ENCODE data around the gene DOCK9.

DNA sequence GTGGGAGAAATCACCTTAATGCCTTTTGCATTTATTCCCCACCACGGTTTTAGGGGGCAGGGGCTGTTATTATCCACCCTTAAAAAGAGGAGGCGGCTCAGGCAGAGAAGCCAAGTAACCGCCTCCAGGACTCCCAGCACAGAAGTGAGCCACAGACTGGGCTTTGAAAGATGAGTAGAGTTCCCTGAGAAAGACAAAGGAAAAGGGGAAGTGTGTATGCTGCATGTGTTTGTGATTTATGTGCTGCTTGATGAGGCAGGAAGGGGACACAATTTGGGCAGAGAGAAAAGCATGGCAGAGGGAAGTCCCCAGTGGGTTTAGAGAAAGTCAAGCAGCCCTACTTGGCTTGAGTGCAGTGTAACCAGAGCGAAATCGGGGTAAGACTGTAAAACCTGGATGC lies 85.0 kb downstream of the DOCK9 start:
- TF ChIP-seq, protein P1, sequence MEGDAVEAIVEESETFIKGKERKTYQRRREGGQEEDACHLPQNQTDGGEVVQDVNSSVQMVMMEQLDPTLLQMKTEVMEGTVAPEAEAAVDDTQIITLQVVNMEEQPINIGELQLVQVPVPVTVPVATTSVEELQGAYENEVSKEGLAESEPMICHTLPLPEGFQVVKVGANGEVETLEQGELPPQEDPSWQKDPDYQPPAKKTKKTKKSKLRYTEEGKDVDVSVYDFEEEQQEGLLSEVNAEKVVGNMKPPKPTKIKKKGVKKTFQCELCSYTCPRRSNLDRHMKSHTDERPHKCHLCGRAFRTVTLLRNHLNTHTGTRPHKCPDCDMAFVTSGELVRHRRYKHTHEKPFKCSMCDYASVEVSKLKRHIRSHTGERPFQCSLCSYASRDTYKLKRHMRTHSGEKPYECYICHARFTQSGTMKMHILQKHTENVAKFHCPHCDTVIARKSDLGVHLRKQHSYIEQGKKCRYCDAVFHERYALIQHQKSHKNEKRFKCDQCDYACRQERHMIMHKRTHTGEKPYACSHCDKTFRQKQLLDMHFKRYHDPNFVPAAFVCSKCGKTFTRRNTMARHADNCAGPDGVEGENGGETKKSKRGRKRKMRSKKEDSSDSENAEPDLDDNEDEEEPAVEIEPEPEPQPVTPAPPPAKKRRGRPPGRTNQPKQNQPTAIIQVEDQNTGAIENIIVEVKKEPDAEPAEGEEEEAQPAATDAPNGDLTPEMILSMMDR (IDR thresholded peaks at IDR 0.05; ENCODE audit: low read length) = no peak
- TF ChIP-seq EZH2 (IDR thresholded peaks at IDR 0.05; ENCODE audit: borderline replicate concordance, low read length) = no peak
